KMS-11 (cell line): ENCODE results near the gene ROPN1.

Experiments
- H2AFZ ChIP-seq: fragments of 200-600 bp; sonication (generic); 2 replicates; pipeline ENCODE4 v1.6.1; 2016; ENCODE audit warnings: antibody characterized with exemption, mixed run types, low read depth
- H3K27ac ChIP-seq: fragments of 200-600 bp; sonication (generic); 2 replicates; pipeline ENCODE4 v1.6.1; 2016; ENCODE audit warnings: mild to moderate bottlenecking, mixed run types
- H3K27me3 ChIP-seq: fragments of 200-600 bp; sonication (generic); 2 replicates; pipeline ENCODE4 v1.6.1; 2017; ENCODE audit warnings: mild to moderate bottlenecking, low read depth, mixed run types, moderate library complexity; ENCODE audit not compliant: insufficient read depth
- H3K36me3 ChIP-seq: fragments of 200-600 bp; sonication (generic); 2 replicates; pipeline ENCODE4 v1.6.1; 2017; ENCODE audit warnings: mild to moderate bottlenecking, mixed run types; ENCODE audit not compliant: insufficient read depth
- H3K4me1 ChIP-seq: fragments of 200-600 bp; sonication (generic); 2 replicates; pipeline ENCODE4 v1.6.1; 2016; ENCODE audit warnings: mild to moderate bottlenecking, low read depth, mixed run types; ENCODE audit not compliant: poor library complexity, severe bottlenecking
- H3K4me2 ChIP-seq: fragments of 200-600 bp; sonication (generic); 2 replicates; pipeline ENCODE4 v1.7.0; 2016; ENCODE audit warnings: mild to moderate bottlenecking, mixed run types
- H3K4me3 ChIP-seq: fragments of 200-600 bp; sonication (generic); IDR thresholded peaks from 2 replicates; pipeline ENCODE4 v1.6.1; 2017; ENCODE audit warnings: low read depth, low read length, mixed read lengths; ENCODE audit not compliant: insufficient read depth
- H3K79me2 ChIP-seq: fragments of 200-600 bp; sonication (generic); 2 replicates; pipeline ENCODE4 v1.6.1; 2016; ENCODE audit warnings: low read depth, mixed run types; ENCODE audit not compliant: insufficient read depth
- H3K9ac ChIP-seq: fragments of 200-600 bp; sonication (generic); 2 replicates; pipeline ENCODE4 v1.6.1; 2016; ENCODE audit warnings: mild to moderate bottlenecking, mixed run types
- H4K20me1 ChIP-seq: fragments of 200-600 bp; sonication (generic); 2 replicates; pipeline ENCODE4 v1.6.1; 2016; ENCODE audit warnings: mild to moderate bottlenecking, mixed run types; ENCODE audit not compliant: insufficient read depth
- TF ChIP-seq, protein P1 (sequence below): fragments of 200-600 bp; sonication (generic); conservative IDR thresholded peaks from 2 replicates; pipeline ENCODE4 v1.6.1; 2017; ENCODE audit warnings: low read depth, mild to moderate bottlenecking, antibody characterized with exemption, low read length, moderate library complexity, mixed read lengths

Gene ROPN1

DNA sequence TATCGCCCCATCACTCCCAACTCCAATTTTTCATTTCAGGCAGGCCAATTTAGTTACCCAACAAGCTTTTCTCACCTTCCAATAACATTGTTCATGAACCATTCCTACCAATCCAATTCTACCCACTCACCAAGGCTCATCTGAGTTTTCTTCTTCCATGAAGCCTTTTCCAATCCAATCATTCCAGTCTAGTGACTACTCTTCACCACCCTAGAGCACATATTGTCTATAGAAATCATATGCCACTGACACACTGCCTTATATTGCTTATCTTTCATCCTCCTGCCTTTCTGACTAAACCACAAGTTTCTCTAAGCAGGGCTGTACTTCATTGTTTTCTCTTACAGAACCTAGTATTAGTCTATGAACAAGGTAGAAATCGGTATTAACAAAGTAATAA, 42.3 kb downstream of the ROPN1 start:
- Histone ChIP-seq H3K9ac (no peak overlapping the region), H3K4me2 (no peak overlapping the region), H3K4me1 (no peaks in the 10 kb centered on the region), H3K27me3 (no peaks in the 10 kb centered on the region), H3K27ac (no peak overlapping the region), H2AFZ (no peak overlapping the region), H4K20me1 (no peaks in the 10 kb centered on the region), H3K79me2 (no peaks in the 10 kb centered on the region), H3K36me3 (no peaks in the 10 kb centered on the region), H3K4me3 (no peak overlapping the region)
- TF ChIP-seq, protein P1, sequence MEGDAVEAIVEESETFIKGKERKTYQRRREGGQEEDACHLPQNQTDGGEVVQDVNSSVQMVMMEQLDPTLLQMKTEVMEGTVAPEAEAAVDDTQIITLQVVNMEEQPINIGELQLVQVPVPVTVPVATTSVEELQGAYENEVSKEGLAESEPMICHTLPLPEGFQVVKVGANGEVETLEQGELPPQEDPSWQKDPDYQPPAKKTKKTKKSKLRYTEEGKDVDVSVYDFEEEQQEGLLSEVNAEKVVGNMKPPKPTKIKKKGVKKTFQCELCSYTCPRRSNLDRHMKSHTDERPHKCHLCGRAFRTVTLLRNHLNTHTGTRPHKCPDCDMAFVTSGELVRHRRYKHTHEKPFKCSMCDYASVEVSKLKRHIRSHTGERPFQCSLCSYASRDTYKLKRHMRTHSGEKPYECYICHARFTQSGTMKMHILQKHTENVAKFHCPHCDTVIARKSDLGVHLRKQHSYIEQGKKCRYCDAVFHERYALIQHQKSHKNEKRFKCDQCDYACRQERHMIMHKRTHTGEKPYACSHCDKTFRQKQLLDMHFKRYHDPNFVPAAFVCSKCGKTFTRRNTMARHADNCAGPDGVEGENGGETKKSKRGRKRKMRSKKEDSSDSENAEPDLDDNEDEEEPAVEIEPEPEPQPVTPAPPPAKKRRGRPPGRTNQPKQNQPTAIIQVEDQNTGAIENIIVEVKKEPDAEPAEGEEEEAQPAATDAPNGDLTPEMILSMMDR: no peak

DNA sequence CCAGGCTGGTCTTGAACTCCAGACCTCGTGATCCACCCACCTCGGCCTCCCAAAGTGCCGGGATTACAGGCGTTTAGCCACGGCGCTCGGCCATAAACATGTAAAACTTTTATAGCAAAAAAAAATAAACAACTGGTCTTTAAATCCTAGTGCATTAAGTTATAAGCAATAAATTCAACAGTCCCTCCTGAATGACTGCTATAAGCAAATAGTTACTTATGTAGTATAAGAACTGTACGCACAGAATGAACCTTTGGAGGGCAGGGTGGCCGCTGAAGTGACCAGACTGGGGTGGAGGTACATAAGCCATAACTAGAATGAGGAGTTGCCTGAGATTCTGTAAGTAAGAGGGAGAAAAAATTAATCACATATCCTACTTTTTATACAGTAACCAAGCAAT, 43.5 kb downstream of the ROPN1 start:
- H3K79me2 ChIP-seq: no peaks in the 10 kb centered on the region

DNA sequence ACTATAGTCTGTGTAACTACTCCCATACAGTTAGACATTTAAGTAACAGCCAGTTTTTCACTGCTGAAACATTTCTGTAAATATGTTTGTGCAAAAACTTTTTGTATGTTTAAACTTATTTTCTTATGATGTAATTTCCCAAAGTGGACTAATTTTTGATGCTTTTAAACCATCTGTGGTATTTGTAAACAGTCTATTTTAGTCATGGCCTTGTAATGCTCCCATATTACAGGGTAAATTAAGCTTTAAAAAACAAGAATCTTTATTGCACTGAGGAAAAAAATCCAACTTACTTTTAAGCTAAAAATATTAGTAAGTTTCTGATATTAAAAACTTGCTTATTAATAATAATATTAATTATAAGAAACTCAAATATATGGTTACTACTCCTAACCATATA, 44.4 kb downstream of the ROPN1 start:
- H3K79me2 ChIP-seq: no peaks in the 10 kb centered on the region
- TF ChIP-seq, protein P1: no peak
- no peaks in the 10 kb centered on the region for H3K27me3 ChIP-seq
- H2AFZ ChIP-seq: no peak overlapping the region
- no peak overlapping the region for H3K27ac ChIP-seq
- H3K4me2 ChIP-seq: no peak overlapping the region
- no peaks in the 10 kb centered on the region for H3K36me3 ChIP-seq
- H3K9ac ChIP-seq: no peak overlapping the region
- no peaks in the 10 kb centered on the region for H3K4me1 ChIP-seq
- H4K20me1 ChIP-seq: no peaks in the 10 kb centered on the region
- H3K4me3 ChIP-seq: no peak overlapping the region

More for the DNA sequence above, 43.5 kb downstream of the ROPN1 start:
- Histone ChIP-seq H3K27ac (no peak overlapping the region), H3K4me2 (no peak overlapping the region), H3K4me3 (no peak overlapping the region), H3K9ac (no peak overlapping the region), H3K36me3 (no peaks in the 10 kb centered on the region), H3K27me3 (no peaks in the 10 kb centered on the region), H3K4me1 (no peaks in the 10 kb centered on the region), H2AFZ (no peak overlapping the region), H4K20me1 (no peaks in the 10 kb centered on the region)
- TF ChIP-seq, protein P1: no peak

DNA sequence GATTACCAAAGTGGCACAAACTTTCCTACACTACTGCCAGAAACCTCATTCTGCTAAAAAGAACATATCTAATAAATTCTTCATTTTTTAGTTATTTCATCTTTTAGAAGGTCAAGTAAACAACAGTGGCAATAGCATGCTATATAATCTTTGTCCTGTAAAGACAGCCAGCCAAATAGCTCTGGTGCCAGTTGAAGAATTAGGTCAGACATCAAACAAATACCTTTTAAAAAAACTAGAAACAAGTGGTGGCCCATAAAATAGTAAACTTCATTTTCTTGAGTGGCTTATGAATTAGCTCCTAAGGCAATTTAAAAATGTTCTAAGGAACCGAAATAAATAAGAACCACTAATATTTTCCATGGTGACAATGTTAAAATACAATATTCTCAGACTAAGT, 50.4 kb downstream of the ROPN1 start:
- Histone ChIP-seq H2AFZ (no peak overlapping the region), H3K27me3 (no peaks in the 10 kb centered on the region), H3K4me3 (no peak overlapping the region), H3K4me2 (no peak overlapping the region), H3K9ac (no peak overlapping the region), H3K27ac (no peak overlapping the region), H4K20me1 (no peaks in the 10 kb centered on the region), H3K79me2 (no peaks in the 10 kb centered on the region), H3K4me1 (no peaks in the 10 kb centered on the region), H3K36me3 (no peaks in the 10 kb centered on the region)
- TF ChIP-seq, protein P1: no peak
